ENCODE measurements around the gene SLC8A1.
"Not testable (repeated sequence)": the region's sequence is repeated elsewhere in the genome, so short reads cannot be mapped to it uniquely, and the experiment has no call there.

The SLC8A1 gene

DNA sequence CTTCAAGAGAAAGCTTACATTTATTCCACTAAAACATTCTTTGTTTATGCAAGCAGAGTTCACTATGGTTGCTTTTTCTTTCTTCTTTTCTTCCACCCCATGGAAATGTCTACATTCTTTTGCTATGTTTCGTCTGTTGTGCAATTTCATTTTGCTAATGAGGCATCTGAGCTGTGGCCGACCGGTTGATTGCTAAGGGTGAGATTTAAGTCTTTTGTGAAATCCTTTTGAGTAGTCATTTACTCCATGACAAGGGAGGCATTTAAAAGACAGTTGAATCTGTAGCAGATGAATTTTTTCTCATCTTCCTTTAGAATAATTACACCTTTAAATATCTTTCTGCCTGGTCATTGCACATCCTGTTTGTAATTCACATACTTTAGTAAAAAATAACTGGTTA, 348.7 kb downstream of the SLC8A1 start:
- DNase-seq (ENCODE audit: low spot score) = no peak

DNA sequence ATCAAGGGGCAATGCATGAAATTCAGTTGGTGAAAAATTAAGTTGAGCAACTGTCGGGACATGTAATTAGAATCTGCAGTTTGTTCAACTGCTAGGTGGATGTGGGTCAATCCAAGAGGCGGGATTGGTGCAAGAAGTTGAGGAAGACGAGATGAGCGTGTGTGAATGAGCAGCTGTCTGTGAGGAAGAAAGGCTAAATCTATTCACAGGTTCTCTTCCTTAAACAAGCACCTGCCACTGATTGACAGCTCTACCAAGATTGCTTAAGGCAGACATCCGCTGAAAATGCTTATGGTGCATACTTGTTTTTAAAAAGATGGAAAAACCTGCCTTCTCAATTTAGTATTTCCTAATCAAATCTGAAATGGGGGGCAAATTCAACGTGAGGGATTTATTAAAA, 349.4 kb downstream of the SLC8A1 start:
- DNase-seq (ENCODE audit: low spot score) = no peak

GRCh38 chr2:40101131-40101575, 350.7 kb downstream of the SLC8A1 start:
- DNase-seq (ENCODE audit: low spot score) = no peak

- DNase-seq (ENCODE audit: low spot score) = no peak
Measured at GRCh38 chr2:40100676-40101075, 351.2 kb downstream of the SLC8A1 start.

- DNase-seq (ENCODE audit: low spot score) = no peak
Measured at GRCh38 chr2:40098786-40099470, 353.0 kb downstream of the SLC8A1 start.

DNA sequence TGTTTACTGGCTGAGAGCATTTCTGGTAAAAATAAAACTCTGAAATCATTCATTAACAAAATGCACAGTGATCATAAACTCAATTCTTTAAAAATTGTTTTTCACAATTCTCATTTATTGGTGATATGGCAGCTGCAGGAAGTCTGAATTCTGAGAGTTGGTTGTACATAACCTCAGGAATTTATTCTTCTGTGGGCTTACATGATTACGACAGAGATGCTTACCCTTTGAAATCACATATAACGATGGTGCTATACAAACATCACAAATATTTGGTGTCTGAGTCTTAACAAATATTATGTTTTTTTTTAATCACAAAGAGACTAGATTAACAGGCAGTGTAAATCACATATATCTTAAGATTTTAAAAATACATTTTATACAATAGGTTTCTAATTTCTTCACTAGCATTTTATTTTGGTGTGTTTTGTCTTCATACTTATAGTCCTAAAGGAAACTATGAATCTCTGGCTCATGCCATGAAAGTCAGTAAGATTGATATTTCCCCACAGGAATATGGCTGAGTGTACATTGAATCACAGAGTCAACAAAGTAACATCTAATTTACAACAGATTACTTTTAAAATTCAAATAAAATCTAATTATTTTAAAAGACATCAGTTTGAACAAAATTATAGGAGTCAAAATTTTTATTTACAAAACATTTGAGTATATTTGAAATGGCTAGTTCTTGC, 354.1 kb downstream of the SLC8A1 start:
- no peak for DNase-seq (ENCODE audit: low spot score)

- DNase-seq (ENCODE audit: low spot score) = no peak
Measured at GRCh38 chr2:40096360-40096759, 355.5 kb downstream of the SLC8A1 start.

DNA sequence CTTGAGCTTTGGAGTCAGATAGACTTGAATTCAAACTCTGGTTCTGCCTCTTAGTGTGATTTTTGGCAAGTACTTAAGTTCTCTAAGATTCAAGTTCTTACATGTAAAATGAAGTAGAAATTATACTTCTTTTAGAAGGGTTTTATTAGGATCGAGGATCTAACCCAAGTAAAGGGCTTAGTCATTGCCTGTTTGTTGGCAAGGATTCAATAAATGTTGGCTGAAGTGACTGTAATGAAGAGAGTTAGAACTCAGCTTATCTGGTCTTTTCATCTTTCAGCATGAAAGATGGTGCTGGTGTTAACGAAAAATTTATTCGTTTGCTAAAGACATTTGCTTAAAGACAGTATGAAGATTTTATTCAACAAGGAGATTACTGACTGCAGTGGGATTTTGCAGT, 356.9 kb downstream of the SLC8A1 start:
- peak; percentile 22 for DNase-seq (ENCODE audit: low spot score)

- no peak for DNase-seq (ENCODE audit: low spot score)
Measured at GRCh38 chr2:40094451-40094850, 357.4 kb downstream of the SLC8A1 start.

DNA sequence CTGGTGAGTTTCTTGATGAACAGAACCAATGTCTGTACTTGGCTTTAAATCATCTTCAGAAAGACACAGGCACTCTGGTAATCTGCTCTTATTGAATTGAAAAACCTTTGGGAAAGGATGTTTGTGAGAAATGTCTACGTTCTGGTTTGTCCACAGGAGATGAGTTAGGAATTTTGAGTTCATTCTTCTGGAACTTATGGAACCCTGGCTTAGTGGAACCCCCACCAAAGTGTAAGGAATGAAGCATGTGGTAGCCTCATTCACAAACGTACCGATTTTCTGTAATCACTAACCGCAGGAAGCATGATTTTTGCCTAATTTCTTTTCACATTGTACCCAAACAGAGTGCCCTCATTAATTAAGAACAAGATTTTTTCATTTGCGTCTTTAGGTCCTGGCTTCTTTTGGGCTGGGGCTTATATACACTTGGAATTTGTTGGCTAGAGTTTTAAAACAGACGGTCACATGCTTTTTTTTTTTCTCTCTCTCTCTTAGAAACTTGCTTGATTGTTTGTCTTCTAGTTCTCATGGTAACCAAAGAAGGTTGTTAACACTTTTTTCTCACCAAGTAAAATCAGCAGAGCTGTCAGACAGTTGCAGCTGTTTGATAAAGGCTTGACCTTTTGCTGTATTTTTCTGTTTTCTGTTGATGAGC, 358.7 kb downstream of the SLC8A1 start:
- no peak for DNase-seq (ENCODE audit: low spot score)

DNA sequence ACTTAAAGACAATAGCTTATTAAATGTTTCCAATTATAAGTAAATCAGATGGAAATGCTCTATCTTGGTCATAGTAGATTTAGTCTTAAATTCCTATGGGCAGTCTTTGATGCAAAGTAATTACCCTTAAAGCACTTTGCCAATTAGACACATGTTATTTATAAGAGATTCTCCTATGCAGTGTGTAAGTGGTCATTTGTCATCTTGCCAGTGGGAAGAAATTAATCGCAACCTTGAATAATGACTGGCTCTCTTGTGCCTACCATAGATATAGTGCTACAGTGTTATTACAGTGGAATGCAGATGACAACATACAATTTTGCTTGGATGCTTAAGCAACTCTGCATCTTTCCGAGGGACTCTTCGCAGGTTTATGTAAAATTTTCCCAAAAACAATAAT, 361.8 kb downstream of the SLC8A1 start:
- DNase-seq (ENCODE audit: low spot score) = no peak

DNA sequence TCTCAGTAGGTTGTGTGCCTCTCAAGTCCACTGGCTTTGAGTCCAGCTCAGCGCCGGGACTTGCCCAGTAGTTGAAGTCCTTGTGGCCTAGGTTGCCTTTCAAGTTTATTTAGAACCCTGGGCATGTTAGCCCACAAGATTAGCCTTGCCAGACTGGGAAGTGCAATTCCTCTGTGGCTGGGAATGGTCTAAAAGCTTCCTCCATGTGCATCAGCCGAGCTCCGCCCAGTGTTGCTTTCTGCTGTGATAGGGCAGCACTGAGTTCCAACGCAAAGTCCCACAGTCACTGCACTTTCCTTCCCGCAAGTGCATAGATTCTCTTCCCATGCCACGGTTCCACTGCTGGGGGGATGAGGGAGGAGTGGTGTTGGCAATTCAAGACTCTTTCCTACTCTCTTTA, 364.0 kb downstream of the SLC8A1 start:
- no peak for DNase-seq (ENCODE audit: low spot score)

- no peak for DNase-seq (ENCODE audit: low spot score)
Measured at GRCh38 chr2:40087434-40087833, 364.5 kb downstream of the SLC8A1 start.

- DNase-seq (ENCODE audit: low spot score) = no peak
Measured at GRCh38 chr2:40085786-40086185, 366.1 kb downstream of the SLC8A1 start.

GRCh38 chr2:40073336-40073735, 378.6 kb downstream of the SLC8A1 start:
- DNase-seq (ENCODE audit: low spot score) = not testable (repeated sequence)

GRCh38 chr2:40072442-40073232, 379.3 kb downstream of the SLC8A1 start:
- no peak for DNase-seq (ENCODE audit: low spot score)

DNA sequence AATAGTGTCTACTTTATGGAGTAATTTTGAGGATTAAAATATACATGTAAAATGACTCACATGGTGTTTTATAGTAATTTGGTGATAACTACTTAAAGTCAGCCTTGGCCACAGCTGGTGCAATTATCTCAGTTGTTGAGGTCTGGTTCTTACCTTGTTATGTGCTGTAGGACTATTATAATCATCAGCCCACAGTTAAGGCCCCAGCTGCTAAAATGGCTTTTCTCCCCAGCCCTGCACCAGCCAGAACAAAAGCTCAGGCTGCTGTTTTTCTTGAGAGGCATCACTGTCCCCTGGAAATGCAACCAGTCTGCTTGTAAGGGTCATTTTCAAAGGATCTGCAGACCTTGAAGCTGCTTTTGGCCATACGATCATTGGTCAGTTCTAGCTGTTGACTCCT, 389.5 kb downstream of the SLC8A1 start:
- DNase-seq (ENCODE audit: low spot score) = no peak

DNA sequence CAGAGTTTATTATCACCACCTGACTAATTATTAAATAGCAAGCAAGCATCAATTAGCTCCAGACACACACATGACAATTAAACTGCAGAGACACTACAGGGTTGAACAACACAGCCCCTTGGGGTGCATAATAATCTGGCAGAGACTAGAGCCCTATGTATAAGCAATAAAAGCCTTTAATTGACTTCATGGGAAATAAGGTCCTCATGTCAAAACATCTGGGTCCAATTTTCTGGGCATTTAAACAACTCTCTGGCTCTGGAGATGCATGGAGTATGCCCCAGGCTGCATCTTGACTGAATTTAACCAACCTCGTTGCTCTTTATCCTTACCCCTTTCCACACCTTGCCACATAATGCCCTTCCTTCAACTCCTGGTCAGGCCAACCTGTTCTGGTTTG, 402.1 kb downstream of the SLC8A1 start:
- DNase-seq (ENCODE audit: low spot score) = no peak

DNA sequence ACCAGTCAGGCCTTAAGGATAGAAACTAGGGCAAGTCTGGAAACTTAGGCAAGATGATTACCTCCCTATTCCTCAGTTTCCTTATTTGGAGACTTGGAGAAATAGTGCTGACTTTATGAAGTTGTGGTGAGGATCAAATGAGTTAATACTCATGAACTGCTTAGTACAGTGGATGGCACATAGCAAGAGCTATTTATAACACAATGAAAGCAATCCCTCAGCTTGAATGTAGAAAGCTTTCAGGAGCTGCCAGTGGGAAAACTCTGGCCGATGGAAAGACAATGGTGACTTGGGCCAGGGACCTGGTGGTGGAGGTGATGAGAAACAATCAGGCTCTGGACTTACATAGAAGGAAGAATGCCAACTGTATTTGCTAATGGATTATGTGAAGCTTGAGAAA, 403.4 kb downstream of the SLC8A1 start:
- DNase-seq (ENCODE audit: low spot score) = no peak

- no peak for DNase-seq (ENCODE audit: low spot score)
Measured at GRCh38 chr2:40047406-40047805, 404.5 kb downstream of the SLC8A1 start.

Data from COLO829 (cell line).